ENCODE data around the gene FAM120B. TPM values are rescaled to one million over a fixed set of nuclear protein-coding genes. Genes with fewer than 3 reads are reported as not detected.
"Not testable (repeated sequence)": the region's sequence is repeated elsewhere in the genome, so short reads cannot be mapped to it uniquely, and the experiment has no call there.

The FAM120B gene
- total RNA-seq, 1 donor from 2014 or later: 36.5 TPM

DNA sequence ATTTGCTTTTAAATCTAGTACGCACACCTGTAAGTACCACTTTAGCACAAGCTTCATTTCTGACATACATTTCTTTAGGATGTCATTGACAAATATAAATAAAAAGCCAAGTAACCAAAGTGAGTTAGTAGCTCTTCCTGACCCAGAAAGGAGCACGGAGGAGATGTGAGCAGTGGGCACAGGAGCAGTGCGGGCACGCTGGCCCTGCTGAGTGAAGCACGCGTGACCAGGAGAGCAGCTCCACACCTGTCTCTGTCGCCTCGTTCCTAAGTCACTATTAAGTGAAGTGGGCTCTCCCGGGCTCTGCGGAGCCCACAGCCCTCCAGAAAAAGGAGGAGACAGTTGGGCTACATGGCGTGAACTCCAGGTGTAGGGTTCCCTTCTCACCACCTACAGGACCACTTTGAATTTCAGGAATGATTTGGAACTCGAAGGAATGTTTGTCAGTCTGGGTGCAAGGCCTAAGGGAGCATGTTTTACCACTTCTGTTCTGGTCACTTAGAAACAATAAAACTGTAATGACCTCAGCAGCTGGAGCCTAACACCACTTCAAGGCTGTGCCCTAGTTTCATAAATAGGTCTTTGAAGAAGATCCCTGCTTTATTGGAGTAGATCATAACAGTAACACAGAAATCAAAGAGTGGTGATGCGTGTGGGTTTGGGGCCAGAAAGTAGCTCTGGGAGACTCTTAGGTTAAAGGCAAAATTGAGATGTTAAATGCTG is 95.9 kb downstream of the FAM120B start:
- ATAC-seq (no peak), DNase-seq (ENCODE audit: low spot score) (no peak)
- intact Hi-C loops (cut with DNase I): no loop called here

DNA sequence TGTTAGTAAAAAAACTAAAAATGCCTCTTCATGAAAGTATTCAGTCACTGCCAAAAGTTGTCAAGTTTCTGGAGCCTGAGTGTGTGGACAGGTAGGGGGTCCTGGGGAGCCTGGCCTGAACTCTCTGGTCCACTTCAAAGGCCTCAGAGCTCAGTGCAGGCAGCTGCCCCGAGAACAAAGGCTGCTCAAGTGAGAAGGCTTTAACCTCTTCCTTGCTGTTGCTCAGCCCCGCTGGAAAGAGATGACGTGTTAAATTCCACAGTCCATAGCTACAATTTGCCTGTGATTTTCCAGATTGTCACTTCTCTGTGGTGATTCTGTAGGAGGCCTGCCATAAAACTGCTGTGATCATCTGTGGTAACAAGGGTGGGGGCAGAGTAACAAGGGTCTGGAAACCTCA is 96.9 kb downstream of the FAM120B start:
- DNase-seq (ENCODE audit: low spot score): no peak
- no peak for ATAC-seq
- intact Hi-C loops (cut with DNase I): no loop called here

DNA sequence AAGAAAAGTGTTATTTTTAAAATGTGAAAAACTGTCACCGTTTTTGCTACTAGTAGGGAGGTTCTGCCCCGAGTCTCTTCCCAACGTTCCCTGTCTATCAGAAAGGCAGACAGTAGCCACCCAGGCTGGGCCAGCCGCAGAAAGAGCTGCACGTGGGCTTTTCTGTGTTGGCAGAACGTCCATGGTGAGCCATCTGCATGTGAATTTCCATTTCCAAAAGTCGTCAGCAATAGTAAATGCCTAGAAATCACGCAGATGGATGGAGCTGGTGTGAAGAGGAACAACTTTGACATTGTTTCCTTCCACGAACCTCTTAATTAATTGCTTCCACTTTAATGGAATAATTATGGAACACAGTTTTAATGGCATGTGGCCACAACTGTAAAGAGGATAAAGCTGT is 97.5 kb downstream of the FAM120B start:
- DNase-seq (ENCODE audit: low spot score) (no peak), ATAC-seq (no peak)
- intact Hi-C loops (cut with DNase I): no loop called here

DNA sequence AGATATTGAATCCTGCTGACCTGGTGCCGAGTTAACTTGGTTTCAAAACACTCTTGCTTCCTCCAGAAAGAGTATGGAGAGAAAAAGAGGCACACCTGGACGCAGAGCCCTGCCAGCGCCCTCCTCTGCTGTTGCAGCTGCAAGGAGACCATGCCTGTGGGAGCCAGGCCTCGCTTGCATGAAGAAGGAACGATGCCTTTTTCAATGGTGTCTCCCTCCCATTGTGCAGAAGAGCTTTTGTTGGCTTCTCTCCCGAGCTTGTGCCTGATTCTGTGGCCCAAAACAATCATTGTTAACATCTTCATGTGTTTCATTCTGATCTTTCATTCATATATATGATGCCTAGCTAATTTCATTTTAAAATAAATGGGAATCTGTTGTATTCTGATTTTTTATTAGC is 98.1 kb downstream of the FAM120B start:
- intact Hi-C loops (cut with DNase I): no loop called here
- no peak for ATAC-seq
- DNase-seq (ENCODE audit: low spot score): no peak

DNA sequence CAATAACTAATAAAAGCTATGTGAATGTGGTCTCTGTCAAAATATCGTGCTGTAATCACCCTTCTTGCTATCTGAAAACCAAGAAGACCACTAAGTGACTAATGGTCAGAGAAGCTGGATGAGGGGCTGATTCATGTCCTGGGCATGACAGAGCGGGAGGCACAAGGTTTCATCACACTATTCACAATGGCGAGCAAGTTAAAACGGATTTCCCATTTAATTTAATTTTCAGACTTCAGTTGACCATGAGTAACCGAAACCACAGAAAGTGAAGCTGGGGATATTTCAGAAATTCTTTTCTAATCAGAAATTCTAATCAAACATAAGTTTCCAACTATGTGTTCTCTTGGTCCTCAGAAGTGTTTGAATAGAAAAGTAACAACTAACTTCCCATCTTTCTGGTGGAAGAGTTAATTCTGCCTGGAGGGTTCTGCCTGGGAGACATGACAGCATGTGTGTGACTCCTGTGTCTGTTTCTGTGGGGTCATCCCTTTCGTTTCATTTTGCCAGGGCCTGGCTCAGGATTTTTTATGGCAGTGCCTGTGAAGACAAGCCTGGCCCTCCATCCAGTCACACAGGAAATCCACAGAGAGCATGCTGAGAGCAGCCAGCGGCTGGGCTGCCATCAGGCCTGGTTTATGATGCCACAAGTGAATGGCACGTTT is 98.9 kb downstream of the FAM120B start:
- ATAC-seq: no peak
- intact Hi-C loops (cut with DNase I): no loop called here
- DNase-seq (ENCODE audit: low spot score): no peak

DNA sequence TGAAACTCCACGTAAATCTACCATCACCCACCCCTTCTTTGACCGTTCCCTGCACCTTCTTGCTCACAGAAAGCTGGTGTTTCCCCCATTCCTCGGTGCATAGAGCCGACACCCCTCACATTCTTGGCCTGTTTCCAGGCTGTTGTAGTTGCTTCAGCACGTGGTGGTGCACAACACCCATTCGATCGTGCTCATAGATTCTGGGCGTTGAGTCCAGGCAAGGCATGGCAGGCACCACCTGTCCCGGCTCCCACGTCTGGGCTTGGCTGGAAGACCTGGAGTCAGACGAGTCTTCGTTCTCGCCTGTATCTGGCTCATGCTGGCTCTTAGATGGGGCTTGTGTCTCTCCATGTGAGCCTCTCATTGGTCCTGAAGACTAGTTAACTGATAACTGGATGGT is 100.6 kb downstream of the FAM120B start:
- DNase-seq (ENCODE audit: low spot score) (no peak), ATAC-seq (no peak)
- intact Hi-C loops (cut with DNase I): no loop called here

DNA sequence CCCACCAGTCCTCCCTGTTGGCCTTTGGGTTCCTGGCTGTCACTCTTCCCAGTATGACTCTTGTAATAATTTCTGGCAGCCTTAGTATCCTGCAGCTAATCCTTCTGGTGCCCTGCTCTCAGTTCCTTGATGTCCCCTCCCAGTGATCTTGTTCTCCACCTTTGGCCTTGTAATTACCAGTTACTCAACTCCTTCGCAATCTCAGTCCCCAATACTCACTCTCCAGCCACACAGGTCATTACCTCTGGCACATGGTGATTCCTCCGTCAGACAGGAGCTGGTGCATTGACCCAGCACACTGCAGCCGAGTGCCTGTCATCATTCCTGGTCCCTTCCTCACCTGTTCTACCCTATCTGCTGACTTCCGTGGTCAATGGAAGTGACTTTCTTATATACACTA is 101.4 kb downstream of the FAM120B start:
- peak; percentile 46 for ATAC-seq
- DNase-seq (ENCODE audit: low spot score): no peak
- intact Hi-C loops (cut with DNase I): no loop called here

DNA sequence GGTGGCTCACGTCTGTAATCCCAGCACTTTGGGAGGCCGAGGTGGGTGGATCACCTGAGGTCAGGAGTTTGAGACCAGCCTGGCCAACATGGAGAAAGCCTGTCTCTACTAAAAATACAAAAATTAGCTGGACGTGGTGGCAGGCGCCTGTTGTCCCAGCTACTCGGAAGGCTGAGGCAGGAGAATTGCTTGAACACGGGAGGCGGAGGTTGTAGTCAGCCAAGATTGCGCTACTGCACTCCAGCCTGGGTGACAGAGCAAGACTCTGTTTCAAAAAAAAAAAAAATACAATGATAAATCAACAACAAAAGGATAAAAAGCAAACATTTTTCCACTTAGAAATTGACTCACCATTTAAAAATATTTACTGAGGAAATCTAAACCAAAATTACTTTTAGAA is 103.2 kb downstream of the FAM120B start:
- DNase-seq (ENCODE audit: low spot score); ATAC-seq; intact Hi-C loops (cut with DNase I): not testable (repeated sequence)

DNA sequence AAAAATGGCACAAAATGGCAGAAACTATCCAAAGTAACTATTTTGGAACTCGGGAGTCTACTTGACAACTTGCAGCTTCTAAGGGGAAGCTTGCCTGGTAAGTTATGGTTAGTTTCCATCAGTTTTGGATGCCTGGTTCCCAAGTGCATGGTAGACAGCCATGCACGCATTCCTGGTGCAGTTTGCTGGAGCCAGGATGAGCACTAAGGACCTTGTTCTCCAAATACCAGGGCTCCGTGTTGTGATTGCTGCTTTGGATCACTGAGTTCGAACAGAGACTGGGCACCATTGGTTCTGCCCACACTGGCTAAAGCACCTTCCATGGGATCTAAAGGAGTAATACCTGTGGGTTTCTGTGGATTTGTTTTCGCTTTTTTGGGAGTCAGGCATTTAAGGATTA is 103.7 kb downstream of the FAM120B start:
- DNase-seq (ENCODE audit: low spot score) (no peak), ATAC-seq (no peak)

DNA sequence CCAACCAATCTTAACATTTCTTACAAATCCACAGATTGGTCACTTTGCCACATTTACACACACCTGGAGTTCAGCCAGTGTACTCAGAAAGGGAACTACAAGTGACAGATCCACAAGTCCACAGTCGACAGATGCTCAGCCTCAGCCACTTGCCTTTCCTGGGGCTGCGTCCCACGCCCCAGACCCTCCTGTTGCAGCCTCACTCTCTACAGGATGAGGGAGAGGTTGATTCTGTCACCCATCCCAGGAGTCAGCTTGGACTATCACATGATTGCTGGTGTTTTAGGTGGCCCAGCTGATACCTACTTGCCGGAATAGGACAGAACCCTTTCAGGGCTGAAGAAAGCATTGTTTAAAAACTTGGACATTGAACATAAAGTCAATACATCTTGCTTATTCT is 108.8 kb downstream of the FAM120B start:
- ATAC-seq: no peak
- intact Hi-C loops (cut with DNase I): no loop called here

More for the DNA sequence above, 103.7 kb downstream of the FAM120B start:
- intact Hi-C loops (cut with DNase I): no loop called here

DNA sequence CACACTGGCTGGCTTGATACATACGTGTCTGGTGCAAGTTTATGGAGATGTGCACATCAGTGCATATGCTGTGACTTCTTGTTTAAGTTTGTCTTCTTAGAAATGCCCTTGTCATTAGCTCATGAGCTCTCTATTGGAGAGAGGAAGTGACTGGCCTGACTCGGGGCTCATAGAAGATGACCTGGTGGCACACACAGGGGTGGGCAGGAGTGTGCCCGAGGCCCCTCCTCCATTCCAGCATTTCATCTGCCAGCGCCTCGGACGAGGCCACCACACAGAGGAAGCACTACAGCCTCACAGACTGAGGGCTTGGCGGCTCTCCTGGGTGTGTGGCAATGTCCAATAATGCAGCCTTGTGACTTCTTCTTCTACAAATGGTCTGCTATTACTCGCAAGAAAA is 109.7 kb downstream of the FAM120B start:
- intact Hi-C loops (cut with DNase I): no loop called here
- no peak for ATAC-seq
- DNase-seq (ENCODE audit: low spot score): no peak

More for the DNA sequence above, 108.8 kb downstream of the FAM120B start:
- no peak for DNase-seq (ENCODE audit: low spot score)

DNA sequence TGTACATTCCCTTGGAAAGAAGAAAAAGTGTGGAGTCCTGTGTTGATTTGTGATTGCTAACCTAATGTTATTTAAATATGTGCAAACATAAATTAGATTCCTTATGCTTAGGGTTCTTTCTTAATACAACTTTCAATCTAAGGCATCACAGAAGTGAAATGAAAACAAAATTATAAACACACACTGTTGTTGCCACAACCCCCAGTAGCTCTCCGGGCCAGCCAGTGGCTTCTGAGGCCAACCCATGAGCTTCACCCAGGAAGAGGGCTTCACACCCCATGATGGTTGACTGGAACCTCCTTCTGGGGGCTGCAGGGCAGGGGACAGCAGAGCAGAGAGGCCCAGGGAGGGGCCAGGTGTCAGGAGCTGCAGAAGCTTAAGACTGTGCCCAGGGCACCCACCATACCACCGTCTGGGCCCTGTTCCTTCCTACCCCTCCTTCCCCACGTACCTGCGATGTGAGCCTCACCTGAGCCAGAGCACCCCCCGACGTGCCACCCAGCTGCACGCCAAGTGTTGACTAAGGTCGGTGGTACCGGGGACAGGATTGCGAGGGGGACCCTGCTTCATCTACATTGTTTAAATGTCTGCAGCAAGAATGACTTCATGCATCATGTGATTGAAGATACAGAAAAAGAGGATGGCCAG is 110.5 kb downstream of the FAM120B start:
- intact Hi-C loops (cut with DNase I): no loop called here
- DNase-seq (ENCODE audit: low spot score): no peak

DNA sequence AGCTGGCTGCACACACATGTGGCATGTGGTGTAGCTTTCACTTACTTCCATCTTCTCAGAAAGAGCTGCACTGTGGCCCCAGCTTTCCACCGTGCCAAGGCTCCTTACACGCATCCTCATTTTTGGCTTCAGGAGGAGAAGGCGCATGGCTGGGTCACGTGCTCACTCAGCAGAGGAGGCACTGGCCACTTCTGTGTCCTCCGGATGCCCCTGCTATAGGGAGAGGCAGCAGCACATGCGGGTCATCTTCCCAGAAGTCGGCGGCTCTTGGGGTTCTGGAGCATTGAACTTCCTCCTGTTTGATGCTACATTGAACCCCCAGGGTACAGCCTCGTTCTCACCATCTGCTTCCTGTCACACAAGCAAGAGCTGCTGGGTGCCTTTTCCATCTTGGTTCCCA is 111.3 kb downstream of the FAM120B start:
- DNase-seq (ENCODE audit: low spot score) (no peak), ATAC-seq (no peak)
- intact Hi-C loops (cut with DNase I): loop anchor here (1.0 kb wide), 1 partner anchor 23 kb away; no protein-coding TSS in a partner anchor

More for the DNA sequence above, 110.5 kb downstream of the FAM120B start:
- ATAC-seq: no peak

DNA sequence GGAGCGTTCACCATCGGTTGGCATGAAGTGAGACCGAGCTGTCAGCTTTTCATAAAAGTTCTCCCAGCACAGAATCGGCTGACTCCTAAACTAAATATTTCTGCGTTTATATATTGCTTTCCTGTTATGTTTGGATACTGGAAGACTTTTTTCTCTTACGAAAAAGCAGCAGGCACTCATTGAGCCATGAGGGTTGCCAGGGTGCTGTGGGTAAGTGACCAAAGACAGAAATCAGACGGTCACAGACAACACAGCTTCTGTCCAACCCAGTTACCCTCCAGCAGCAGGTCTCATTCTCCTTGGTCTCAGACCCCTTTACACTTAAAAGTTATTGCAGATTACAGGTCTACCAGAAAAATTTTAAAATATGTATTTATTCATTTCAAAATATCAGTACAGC is 113.7 kb downstream of the FAM120B start:
- DNase-seq (ENCODE audit: low spot score): no peak
- intact Hi-C loops (cut with DNase I): no loop called here
- no peak for ATAC-seq

DNA sequence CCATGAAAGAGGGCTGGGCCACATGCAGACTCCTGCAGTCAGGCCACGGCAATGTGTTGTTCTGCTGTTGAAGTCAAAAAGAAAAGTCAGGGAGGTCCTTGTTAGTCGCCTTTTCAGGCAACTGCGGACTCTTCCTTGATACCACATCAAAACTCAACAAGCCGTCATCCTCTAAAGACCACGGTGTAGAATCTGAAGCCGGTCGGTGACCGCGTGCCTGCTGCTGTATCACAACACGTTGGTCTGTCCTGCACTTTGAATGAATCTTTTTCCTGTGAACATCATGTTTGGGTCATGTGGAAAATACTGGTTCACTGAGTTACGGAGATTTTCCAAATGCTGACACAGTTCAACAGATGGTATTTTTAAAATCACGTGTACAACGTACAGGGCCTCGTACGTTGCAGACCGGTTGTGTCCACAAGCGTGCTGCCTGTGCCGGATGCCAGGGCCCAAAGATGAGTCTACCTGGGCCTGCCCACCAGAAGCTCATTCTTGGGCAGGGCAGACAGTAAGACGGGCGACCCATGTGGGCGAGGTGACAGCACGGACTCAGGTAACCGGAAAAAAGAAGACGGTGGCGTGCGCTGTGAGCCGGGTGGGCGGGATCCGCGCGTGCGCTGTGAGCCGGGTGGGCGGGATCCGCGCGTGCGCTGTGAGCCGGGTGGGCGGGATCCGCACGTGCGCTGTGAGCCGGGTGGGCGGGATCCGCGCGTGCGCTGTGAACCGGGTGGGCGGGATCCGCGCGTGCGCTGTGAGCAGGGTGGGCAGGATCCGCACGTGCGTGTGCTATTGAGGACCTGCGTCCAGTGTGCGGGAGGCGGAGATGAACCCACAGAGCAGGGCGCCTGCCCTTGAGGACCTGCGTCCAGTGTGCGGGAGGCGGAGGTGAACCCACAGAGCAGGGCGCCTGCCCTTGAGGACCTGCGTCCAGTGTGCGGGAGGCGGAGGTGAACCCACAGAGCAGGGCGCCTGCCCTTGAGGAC is 114.5 kb downstream of the FAM120B start:
- intact Hi-C loops (cut with DNase I): no loop called here
- ATAC-seq (no peak), DNase-seq (ENCODE audit: low spot score) (no peak)

DNA sequence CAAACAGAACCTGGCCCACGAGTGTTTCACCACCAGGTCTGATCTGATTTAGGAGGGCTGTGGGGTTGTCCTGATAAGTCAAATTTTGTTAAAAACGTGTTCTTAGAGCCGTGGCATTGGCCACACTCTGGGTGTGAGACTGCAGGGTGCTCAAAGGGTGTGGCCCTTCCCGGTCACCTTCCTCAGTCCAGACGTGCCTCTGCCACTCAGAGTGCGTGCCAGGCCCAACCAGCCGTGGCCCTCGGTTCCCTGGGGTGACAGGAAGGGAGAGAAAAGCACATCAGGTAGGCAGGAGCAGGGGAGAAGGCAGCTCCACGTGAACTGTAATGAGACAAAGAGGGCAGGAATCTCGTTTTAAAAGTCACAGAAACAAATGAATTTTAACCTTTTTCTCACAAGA is 115.4 kb downstream of the FAM120B start:
- intact Hi-C loops (cut with DNase I): no loop called here
- no peak for ATAC-seq
- no peak for DNase-seq (ENCODE audit: low spot score)

DNA sequence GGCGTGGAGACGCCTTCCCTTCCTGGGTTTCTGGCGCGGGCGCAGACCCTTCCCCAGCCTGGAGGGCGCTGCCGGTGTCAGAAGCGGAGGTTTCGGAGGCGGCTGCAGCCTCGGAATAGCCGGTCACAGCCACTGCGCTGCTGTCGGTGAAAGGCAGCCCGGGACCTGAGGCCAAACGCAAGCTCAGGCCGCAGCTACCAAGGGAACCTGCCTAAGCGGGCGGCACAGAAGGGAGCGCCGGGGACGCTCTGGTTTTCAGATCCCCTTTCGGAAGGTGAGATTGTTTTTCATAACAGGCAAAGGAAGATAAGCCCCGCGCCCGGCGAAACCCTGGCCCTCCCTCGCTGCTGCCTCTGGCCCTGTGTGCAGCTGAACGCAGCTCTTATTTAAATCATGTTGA is 116.5 kb downstream of the FAM120B start:
- DNase-seq (ENCODE audit: low spot score) (no peak), ATAC-seq (no peak)
- intact Hi-C loops (cut with DNase I): no loop called here

DNA sequence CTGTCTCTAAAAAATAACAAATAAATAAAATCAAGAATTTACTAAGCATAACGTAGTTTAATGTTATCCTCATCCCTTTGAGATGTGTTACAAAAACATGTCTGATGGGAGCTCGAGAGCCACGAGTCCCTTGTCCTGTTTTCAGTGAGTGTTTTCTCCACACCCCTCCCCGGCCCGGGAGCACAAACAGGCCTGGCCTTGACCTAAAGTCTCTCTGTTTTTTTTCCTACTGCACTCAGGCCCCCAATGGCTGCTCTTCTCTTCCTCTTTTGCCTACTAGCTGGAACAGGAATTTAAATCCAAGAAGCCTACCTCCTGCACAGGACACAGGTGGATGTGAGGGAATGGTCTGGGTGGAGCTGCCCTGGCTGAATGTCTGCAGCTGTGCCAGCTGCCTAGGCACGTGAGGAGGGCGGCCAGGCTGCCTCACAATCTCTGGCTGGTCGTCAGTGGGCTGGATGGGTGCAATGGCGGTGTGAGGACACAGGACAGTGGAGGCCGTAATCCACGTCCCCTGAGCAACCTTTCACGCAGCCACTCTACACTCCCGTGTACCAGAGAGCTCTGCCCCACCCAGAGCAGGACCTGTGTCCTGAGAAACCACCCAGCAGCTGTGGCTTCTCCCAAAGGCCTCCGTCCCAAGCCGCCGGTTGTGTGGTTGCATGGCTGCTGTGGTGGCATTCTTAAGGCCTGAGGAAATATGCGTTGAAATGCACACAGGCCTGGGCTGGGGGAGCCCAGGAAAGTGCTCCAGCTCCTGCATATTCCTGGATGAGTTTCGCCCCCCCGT is 117.5 kb downstream of the FAM120B start:
- intact Hi-C loops (cut with DNase I): no loop called here
- DNase-seq (ENCODE audit: low spot score) (no peak), ATAC-seq (no peak)

Data from sciatic nerve (tissue), 2 donors.